DND-41 (cell line): ENCODE results near the gene GPR156.

Source experiments
- ATAC-seq: fragments of 200-7000 bp; cut with Tn5 transposase; 3 replicates; pipeline ENCODE4 v1.9.1; 2021; ENCODE audit warnings: low read depth; ENCODE audit not compliant: insufficient read depth
- DNase-seq: peaks from one replicate; pipeline ENCODE4 v3.0.0-alpha.2; 2020
- H2AFZ ChIP-seq: 2 replicates; pipeline ENCODE4 v1.6.0; 2012; ENCODE audit warnings: low read depth, low read length
- H3K27ac ChIP-seq: 2 replicates; pipeline ENCODE4 v1.5.1; 2012; ENCODE audit warnings: low read length, inconsistent platforms
- H3K27me3 ChIP-seq: fragments of 200-600 bp; sonication (generic); 2 replicates; pipeline ENCODE4 v1.6.0; 2012; ENCODE audit warnings: low read length, mild to moderate bottlenecking, inconsistent platforms; ENCODE audit not compliant: insufficient read depth, poor library complexity
- H3K36me3 ChIP-seq: 2 replicates; pipeline ENCODE4 v1.5.1; 2012; ENCODE audit warnings: low read length, inconsistent platforms; ENCODE audit not compliant: insufficient read depth
- H3K4me1 ChIP-seq: 2 replicates; pipeline ENCODE4 v1.5.1; 2012; ENCODE audit warnings: mild to moderate bottlenecking, low read length; ENCODE audit not compliant: insufficient read depth
- H3K4me2 ChIP-seq: 2 replicates; pipeline ENCODE4 v1.6.0; 2012; ENCODE audit warnings: mild to moderate bottlenecking, moderate library complexity, low read length, inconsistent platforms; ENCODE audit not compliant: insufficient read depth
- H3K4me3 ChIP-seq, 2 experiments: fragments of 200-600 bp in 1 of 2; shearing (Covaris generic) in 1 of 2; 2 replicates each; pipeline ENCODE4 v1.5.1; 2012 to 2016; ENCODE audit warnings: inconsistent platforms in 2 of 2, low read length in 2 of 2, mild to moderate bottlenecking in 2 of 2, low read depth in 1 of 2, moderate library complexity in 1 of 2
- H3K79me2 ChIP-seq: 2 replicates; pipeline ENCODE4 v1.6.0; 2012; ENCODE audit warnings: low read length, inconsistent platforms; ENCODE audit not compliant: insufficient read depth
- H3K9ac ChIP-seq: 2 replicates; pipeline ENCODE4 v1.6.0; 2012; ENCODE audit warnings: low read depth, mild to moderate bottlenecking, inconsistent platforms, low read length, moderate library complexity
- H3K9me3 ChIP-seq: 2 replicates; pipeline ENCODE4 v1.5.1; 2012; ENCODE audit warnings: low read length, moderate library complexity, mild to moderate bottlenecking, inconsistent platforms; ENCODE audit not compliant: insufficient read depth, severe bottlenecking
- H4K20me1 ChIP-seq: 2 replicates; pipeline ENCODE4 v1.6.0; 2012; ENCODE audit warnings: low read length; ENCODE audit not compliant: insufficient read depth
- CTCF ChIP-seq: IDR thresholded peaks from 2 replicates; pipeline ENCODE4 v1.5.1; 2012; ENCODE audit warnings: borderline replicate concordance, low read length, moderate library complexity, mild to moderate bottlenecking; ENCODE audit not compliant: poor library complexity, severe bottlenecking; ENCODE audit errors: extremely low read depth
- EZH2 ChIP-seq: IDR thresholded peaks from 3 replicates; pipeline ENCODE4 v1.6.1; 2012; ENCODE audit warnings: borderline replicate concordance, low read depth, mild to moderate bottlenecking, moderate library complexity, low read length, inconsistent platforms; ENCODE audit not compliant: severe bottlenecking

GPR156 gene

DNA sequence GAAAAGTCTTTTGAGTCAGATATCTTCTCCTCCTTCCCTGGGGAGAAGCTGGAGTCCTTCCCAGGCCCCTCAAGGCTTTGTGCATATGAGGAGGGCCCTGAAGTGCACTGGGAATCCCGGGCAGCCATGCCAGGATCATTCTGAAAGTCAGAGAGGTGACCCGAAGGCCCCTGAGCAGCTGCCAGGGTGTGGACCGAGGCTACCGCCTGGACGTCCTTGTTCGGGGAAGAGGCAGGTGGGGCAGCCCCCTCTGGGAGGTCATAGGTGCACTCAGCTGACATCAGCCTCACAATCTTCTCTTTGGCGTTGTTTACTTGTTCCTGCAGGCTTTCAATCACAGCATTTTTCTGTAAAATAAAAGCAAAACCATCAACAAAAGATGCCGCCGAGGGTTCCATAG, 117.0 kb downstream of the GPR156 start:
- ATAC-seq (no peak), DNase-seq (no peak)
- Histone ChIP-seq H3K9ac (no peak overlapping the region), H3K27me3 (no peaks in the 10 kb centered on the region), H2AFZ (no peak overlapping the region), H3K36me3 (no peaks in the 10 kb centered on the region), H3K4me1 (no peaks in the 10 kb centered on the region), H3K4me3 (no peak overlapping the region), H3K4me2 (no peak overlapping the region), H4K20me1 (no peaks in the 10 kb centered on the region), H3K79me2 (no peaks in the 10 kb centered on the region), H3K27ac (no peak overlapping the region), H3K9me3 (no peaks in the 10 kb centered on the region)
- TF ChIP-seq CTCF (no peak), EZH2 (no peak)

GRCh38 chr3:120167488-120167887, 117.5 kb downstream of the GPR156 start:
- no peaks in the 10 kb centered on the region for H3K36me3 ChIP-seq
- no peaks in the 10 kb centered on the region for H3K4me1 ChIP-seq
- TF ChIP-seq CTCF: no peak
- no peak for TF ChIP-seq EZH2

GRCh38 chr3:120163816-120164215, 121.2 kb downstream of the GPR156 start:
- H3K79me2 ChIP-seq: no peaks in the 10 kb centered on the region
- H3K9ac ChIP-seq: no peak overlapping the region
- H3K4me2 ChIP-seq: no peak overlapping the region
- H3K27ac ChIP-seq: no peak overlapping the region
- TF ChIP-seq EZH2 (no peak), CTCF (no peak)
- ATAC-seq: no peak
- H3K4me1 ChIP-seq: no peaks in the 10 kb centered on the region
- no peak for DNase-seq
- H3K9me3 ChIP-seq: no peaks in the 10 kb centered on the region
- no peaks in the 10 kb centered on the region for H4K20me1 ChIP-seq
- no peaks in the 10 kb centered on the region for H3K27me3 ChIP-seq
- H3K4me3 ChIP-seq: no peak overlapping the region
- H2AFZ ChIP-seq: no peak overlapping the region
- no peaks in the 10 kb centered on the region for H3K36me3 ChIP-seq

More at GRCh38 chr3:120167488-120167887, 117.5 kb downstream of the GPR156 start:
- no peaks in the 10 kb centered on the region for H3K27me3 ChIP-seq
- no peak overlapping the region for H3K4me2 ChIP-seq
- no peaks in the 10 kb centered on the region for H4K20me1 ChIP-seq
- DNase-seq: no peak
- no peak overlapping the region for H3K9ac ChIP-seq
- no peak for ATAC-seq
- no peak overlapping the region for H2AFZ ChIP-seq
- no peaks in the 10 kb centered on the region for H3K9me3 ChIP-seq
- no peaks in the 10 kb centered on the region for H3K79me2 ChIP-seq
- no peak overlapping the region for H3K27ac ChIP-seq
- no peak overlapping the region for H3K4me3 ChIP-seq

- Histone ChIP-seq H3K27ac (no peak overlapping the region), H3K4me1 (no peaks in the 10 kb centered on the region), H3K27me3 (no peaks in the 10 kb centered on the region), H3K9ac (no peak overlapping the region), H4K20me1 (no peaks in the 10 kb centered on the region), H3K9me3 (no peaks in the 10 kb centered on the region), H2AFZ (no peak overlapping the region), H3K79me2 (no peaks in the 10 kb centered on the region), H3K4me2 (no peak overlapping the region), H3K36me3 (no peaks in the 10 kb centered on the region), H3K4me3 (no peak overlapping the region)
- DNase-seq (no peak), ATAC-seq (no peak)
- TF ChIP-seq EZH2: no peak
- no peak for TF ChIP-seq CTCF
Measured at GRCh38 chr3:120163026-120163425, 122.0 kb downstream of the GPR156 start.
